Naive thymus-derived CD4-positive, alpha-beta T cell (primary cell): Measurements from ENCODE around the gene ARID3C. TPM values are rescaled to one million over a fixed set of nuclear protein-coding genes. Genes with fewer than 3 reads are reported as not detected.

ENCODE experiments used
- ATAC-seq: fragments of 150-1000 bp; cut with Tn5 transposase; 2 replicates; pipeline ENCODE4 v1.10.0; 2021; ENCODE audit warnings: mild to moderate bottlenecking, moderate library complexity
- CTCF ChIA-PET: fragments of 350-600 bp; sonication (Branson Sonifier 250); formaldehyde crosslinking; loops from one replicate; lab custom pipeline; 2021; ENCODE audit warnings: antibody characterized with exemption; lab: Charles Lee
- POLR2A ChIA-PET: fragments of 350-600 bp; sonication (Branson Sonifier 250); formaldehyde crosslinking; loops from one replicate; lab custom pipeline; 2021; ENCODE audit warnings: antibody characterized with exemption, inconsistent platforms; lab: Charles Lee
- DNase-seq, 9 donors: peaks; one replicate each; pipeline versions ENCODE4 v3.0.0 to v3.0.0-alpha.2; 2020 to 2022; ENCODE audit warnings: mixed read lengths in 1 of 9
- H3K27ac ChIP-seq: one replicate; pipeline ENCODE4 v1.7.0; 2013; ENCODE audit warnings: mild to moderate bottlenecking, low read depth, low read length, moderate library complexity
- H3K27me3 ChIP-seq, 2 donors: one replicate each; pipeline ENCODE4 v1.7.0; 2013; ENCODE audit warnings: low read length in 2 of 2, mild to moderate bottlenecking in 2 of 2, moderate library complexity in 2 of 2; ENCODE audit not compliant: control insufficient read depth in 2 of 2, insufficient read depth in 2 of 2
- H3K36me3 ChIP-seq, 3 experiments: 1 replicate in 2 of 3; 2 replicates in 1 of 3; pipeline ENCODE4 v1.7.0; 2013; ENCODE audit warnings: low read length in 3 of 3, mild to moderate bottlenecking in 3 of 3, moderate library complexity in 1 of 3; ENCODE audit not compliant: insufficient read depth in 3 of 3, control insufficient read depth in 2 of 3
- H3K4me1 ChIP-seq, 2 donors: one replicate each; pipeline ENCODE4 v1.7.0; 2013; ENCODE audit warnings: low read length in 2 of 2, mild to moderate bottlenecking in 2 of 2, moderate library complexity in 1 of 2; ENCODE audit not compliant: control insufficient read depth in 2 of 2, insufficient read depth in 2 of 2
- H3K4me3 ChIP-seq: 2 replicates; pipeline ENCODE4 v1.7.0; 2013; ENCODE audit warnings: mild to moderate bottlenecking, low read length
- H3K9me3 ChIP-seq, 3 experiments: 1 replicate in 2 of 3; 2 replicates in 1 of 3; pipeline ENCODE4 v1.7.0; 2013; ENCODE audit warnings: low read length in 3 of 3; ENCODE audit not compliant: control insufficient read depth in 2 of 3
- H3K27ac Mint-ChIP-seq, 9 donors: one replicate each; pipeline ENCODE4 v1.8.0; 2020 to 2022; ENCODE audit warnings: mixed read lengths in 9 of 9, mild to moderate bottlenecking in 8 of 9, moderate library complexity in 5 of 9, inconsistent platforms in 2 of 9
- H3K27me3 Mint-ChIP-seq, 5 donors: one replicate each; pipeline ENCODE4 v1.8.0; 2021 to 2022; ENCODE audit warnings: mixed read lengths in 5 of 5, mild to moderate bottlenecking in 1 of 5
- H3K36me3 Mint-ChIP-seq, 5 donors: one replicate each; pipeline ENCODE4 v1.8.0; 2020 to 2022; ENCODE audit warnings: mixed read lengths in 5 of 5, mild to moderate bottlenecking in 3 of 5, inconsistent platforms in 1 of 5
- H3K4me1 Mint-ChIP-seq, 7 donors: one replicate each; pipeline ENCODE4 v1.8.0; 2020 to 2022; ENCODE audit warnings: mixed read lengths in 7 of 7, mild to moderate bottlenecking in 3 of 7, inconsistent platforms in 1 of 7
- H3K4me3 Mint-ChIP-seq, 10 donors: one replicate each; pipeline ENCODE4 v1.8.0; 2020 to 2022; ENCODE audit warnings: mild to moderate bottlenecking in 10 of 10, mixed read lengths in 10 of 10, moderate library complexity in 6 of 10, inconsistent platforms in 2 of 10
- H3K9me3 Mint-ChIP-seq, 11 donors: one replicate each; pipeline ENCODE4 v1.8.0; 2020 to 2022; ENCODE audit warnings: mixed read lengths in 11 of 11, mild to moderate bottlenecking in 4 of 11, inconsistent platforms in 1 of 11, moderate library complexity in 1 of 11
- intact Hi-C, 2 donors: fragments of 100-400 bp; cut with micrococcal nuclease; formaldehyde crosslinking; loops; one replicate each; pipeline ENCODE4 v1.15.1; 2023
- polyA plus RNA-seq, 2 donors: library from polyadenylated mRNA; unstranded; fragments of 300-500 nt; fragmentation: Illumina TruSeq; gene quantifications; one replicate each; pipeline ENCODE4 v1.2.3, GENCODE V29; 2021
- total RNA-seq, 6 experiments: library from RNA in 5 of 6; stranded (reverse) in 5 of 6; gene quantifications; 1 replicate in 5 of 6; 2 replicates in 1 of 6; pipeline ENCODE4 v1.2.3 and lab custom pipeline; 2021 to 2026

Gene ARID3C
- total RNA-seq: under 1 TPM in 2 of 5 experiments, not detected in 3; 0.27 to 0.36 TPM
- polyA plus RNA-seq: not detected
- total RNA-seq (lab: John Stamatoyannopoulos, UW): not detected

DNA sequence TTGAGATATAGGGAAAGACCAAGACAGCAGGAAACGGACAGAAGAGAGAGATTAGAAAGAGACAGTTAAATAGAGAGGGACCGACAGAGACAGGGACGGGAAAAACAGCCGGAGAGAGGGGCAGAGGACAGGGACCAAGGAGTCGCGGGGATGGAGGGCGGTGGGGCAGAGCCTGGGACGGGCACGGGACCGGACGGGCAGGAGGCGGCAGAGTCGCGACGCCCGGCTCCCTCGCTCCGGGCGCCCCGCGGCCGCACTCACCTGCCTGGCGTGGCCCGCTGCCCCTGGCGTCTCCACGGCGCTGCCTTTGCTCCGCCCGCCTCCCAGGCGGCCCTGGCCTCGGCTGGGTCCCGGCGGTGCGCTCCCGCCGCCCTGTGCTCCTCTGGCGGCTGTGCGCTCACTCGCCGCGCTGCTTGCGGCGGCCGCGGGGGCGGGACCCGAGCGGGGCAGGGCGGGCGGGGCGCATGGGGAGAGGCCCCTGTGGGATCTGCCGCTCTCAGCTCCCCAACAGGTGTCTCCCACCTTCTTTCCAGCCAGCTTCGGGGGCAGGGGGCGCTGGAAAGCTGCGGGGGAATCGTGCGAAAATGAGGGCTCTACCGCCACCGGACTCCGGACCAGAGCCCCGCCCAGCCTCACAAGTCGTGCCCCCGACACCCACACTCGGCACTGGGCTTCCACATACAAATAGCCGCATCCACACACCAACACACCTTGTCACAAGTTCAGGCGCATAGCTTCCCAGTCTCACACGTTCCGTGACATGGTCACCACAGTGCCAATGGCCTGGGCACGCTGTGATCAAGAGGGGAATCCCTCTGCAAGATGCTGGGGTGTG is at the start of gene ARID3C:
TSS of gene ARID3C (minus strand) at position 411 of the 835 bp plus-strand sequence. CDS start 1,052 bp downstream, outside the sequence.
- no peaks in the 10 kb centered on the region for H3K36me3 ChIP-seq
- H3K4me3 ChIP-seq: peak within 1 kb of the TSS; percentile 55
- intact Hi-C loops: no loop called here
- peaks cover 15 to 43% of the 10 kb centered on the region in 2 donors for H3K27me3 ChIP-seq
- H3K4me1 ChIP-seq: peaks cover 9 to 17% of the 10 kb centered on the region in 2 donors
- CTCF ChIA-PET: no interaction called here
- POLR2A ChIA-PET: interaction anchor here (0.5 to 2.7 kb wide), 6 partner anchors 8 to 1247 kb away, joined by 3 to 7 read pairs (median 4); partner anchors contain the start of genes DCTN3, RPP25L and SIGMAR1
- Mint-ChIP-seq H3K27ac (peak within 1 kb of the TSS in 5 of 9 donors; percentile 26 to 69 (median 60)), H3K27me3 (peaks cover 41 to 67% (median 56%) of the 10 kb centered on the region in 5 donors), H3K4me3 (peak within 1 kb of the TSS; percentile 81 to 96 (median 90)), H3K36me3 (peaks cover 0 to 5% (median 4%) of the 10 kb centered on the region in 5 donors), H3K9me3 (peaks cover 0 to 1% (median 0%) of the 10 kb centered on the region in 11 donors), H3K4me1 (peaks cover 15 to 39% (median 21%) of the 10 kb centered on the region in 7 donors)
- H3K9me3 ChIP-seq: no peaks in the 10 kb centered on the region
- no peak within 1 kb of the TSS for H3K27ac ChIP-seq
- ATAC-seq (peak; percentile 83), DNase-seq (peak in 4 of 9 donors; percentile 27 to 61 (median 32))

GRCh38 chr9:34675869-34676268 is 47.0 kb upstream of the ARID3C start:
- ATAC-seq (no peak), DNase-seq (no peak)
- ChIA-PET POLR2A (interaction anchor here (1.2 kb wide), 1 partner anchor 38 kb away, joined by 5 read pairs; the partner anchor contains the start of gene SIGMAR1), CTCF (interaction anchor here (1.1 to 1.9 kb wide), 3 partner anchors 10 to 27 kb away, joined by 5 to 9 read pairs (median 5); a partner anchor contains a TSS)
- H3K36me3 Mint-ChIP-seq: peaks cover 0 to 8% (median 2%) of the 10 kb centered on the region in 5 donors
- Histone ChIP-seq H3K36me3 (no peaks in the 10 kb centered on the region), H3K4me3 (no peak overlapping the region), H3K27ac (no peak overlapping the region), H3K4me1 (no peaks in the 10 kb centered on the region), H3K9me3 (no peaks in the 10 kb centered on the region), H3K27me3 (no peaks in the 10 kb centered on the region)
- no peaks in the 10 kb centered on the region for H3K27me3 Mint-ChIP-seq
- intact Hi-C loops: loop anchor here (1.0 kb wide), 1 partner anchor 26 kb away; no protein-coding TSS in a partner anchor
- H3K4me3 Mint-ChIP-seq: no peak overlapping the region
- peaks cover 0 to 5% (median 2%) of the 10 kb centered on the region in 11 donors for H3K9me3 Mint-ChIP-seq
- peaks cover 0 to 7% (median 4%) of the 10 kb centered on the region in 7 donors for H3K4me1 Mint-ChIP-seq
- H3K27ac Mint-ChIP-seq: no peak overlapping the region

GRCh38 chr9:34675048-34675714 is 46.3 kb upstream of the ARID3C start:
- no peak overlapping the region for H3K27ac ChIP-seq
- POLR2A ChIA-PET: interaction anchor here (1.2 kb wide), 1 partner anchor 38 kb away, joined by 5 read pairs; the partner anchor contains the start of gene SIGMAR1
- H3K27me3 Mint-ChIP-seq: no peaks in the 10 kb centered on the region
- H3K4me3 ChIP-seq: no peak overlapping the region
- peak overlapping the region in 2 of 9 donors; percentile 44 to 51 for H3K27ac Mint-ChIP-seq
- no peaks in the 10 kb centered on the region for H3K36me3 ChIP-seq
- intact Hi-C loops: loop anchor here (1.0 kb wide), 1 partner anchor 27 kb away; no protein-coding TSS in a partner anchor
- H3K4me1 Mint-ChIP-seq: peaks cover 0 to 7% (median 4%) of the 10 kb centered on the region in 7 donors
- H3K9me3 Mint-ChIP-seq: peaks cover 0 to 10% (median 3%) of the 10 kb centered on the region in 11 donors
- H3K36me3 Mint-ChIP-seq: peaks cover 0 to 14% (median 4%) of the 10 kb centered on the region in 5 donors
- CTCF ChIA-PET: interaction anchor here (0.7 to 1.9 kb wide), 4 partner anchors 10 to 28 kb away, joined by 3 to 9 read pairs (median 5); a partner anchor contains a TSS
- no peak overlapping the region for H3K4me3 Mint-ChIP-seq
- ATAC-seq (peak; percentile 90), DNase-seq (peak in 7 of 9 donors; percentile 24 to 53 (median 38))
- H3K27me3 ChIP-seq: no peaks in the 10 kb centered on the region
- peaks cover 0 to 4% (median 0%) of the 10 kb centered on the region in 3 experiments for H3K9me3 ChIP-seq
- no peaks in the 10 kb centered on the region for H3K4me1 ChIP-seq

- Histone ChIP-seq H3K4me1 (no peaks in the 10 kb centered on the region), H3K27me3 (no peaks in the 10 kb centered on the region), H3K36me3 (peaks cover 0 to 3% (median 0%) of the 10 kb centered on the region in 3 experiments), H3K9me3 (peaks cover 0 to 10% (median 0%) of the 10 kb centered on the region in 3 experiments), H3K27ac (no peak overlapping the region), H3K4me3 (no peak overlapping the region)
- ChIA-PET CTCF (interaction anchor here (0.7 to 1.9 kb wide), 4 partner anchors 9 to 28 kb away, joined by 3 to 9 read pairs (median 4); a partner anchor contains a TSS), POLR2A (no interaction called here)
- H3K27me3 Mint-ChIP-seq: no peaks in the 10 kb centered on the region
- H3K4me1 Mint-ChIP-seq: peaks cover 0 to 7% (median 4%) of the 10 kb centered on the region in 7 donors
- H3K4me3 Mint-ChIP-seq: no peak overlapping the region
- DNase-seq (no peak), ATAC-seq (no peak)
- peaks cover 0 to 17% (median 7%) of the 10 kb centered on the region in 11 donors for H3K9me3 Mint-ChIP-seq
- H3K27ac Mint-ChIP-seq: no peak overlapping the region
- intact Hi-C loops: no loop called here
- H3K36me3 Mint-ChIP-seq: peaks cover 0 to 19% (median 8%) of the 10 kb centered on the region in 5 donors
These were observed 45.6 kb upstream of the ARID3C start for GRCh38 chr9:34674440-34674839.

DNA sequence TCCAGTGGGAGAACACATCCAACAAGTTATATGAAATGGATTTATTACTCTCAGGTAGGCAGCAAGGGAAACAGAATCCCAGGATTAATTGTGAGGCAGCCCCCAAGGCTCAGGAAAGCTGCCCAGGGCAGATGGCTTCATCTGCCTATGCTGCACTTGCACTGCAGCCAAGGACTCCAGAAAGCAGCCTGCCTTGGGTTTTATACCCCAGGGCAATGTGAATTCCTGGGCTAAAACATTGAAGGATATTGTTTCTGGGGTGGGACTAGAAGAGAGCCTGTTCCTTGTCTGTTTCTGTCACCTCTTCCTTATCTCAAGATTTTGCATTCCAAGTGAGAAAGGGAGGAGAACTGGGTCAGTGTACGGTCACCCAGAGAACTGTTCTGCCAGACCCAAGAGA is 42.4 kb upstream of the ARID3C start:
- H3K27ac Mint-ChIP-seq: no peak overlapping the region
- ChIA-PET POLR2A (interaction anchor here (1.1 kb wide), 1 partner anchor 25 kb away, joined by 3 read pairs; the partner anchor contains the start of gene GALT), CTCF (no interaction called here)
- peaks cover 0 to 23% (median 13%) of the 10 kb centered on the region in 11 donors for H3K9me3 Mint-ChIP-seq
- no peak for ATAC-seq
- DNase-seq: no peak
- no peaks in the 10 kb centered on the region for H3K27me3 ChIP-seq
- peaks cover 0 to 32% (median 21%) of the 10 kb centered on the region in 5 donors for H3K36me3 Mint-ChIP-seq
- peaks cover 6 to 16% (median 11%) of the 10 kb centered on the region in 7 donors for H3K4me1 Mint-ChIP-seq
- peaks cover under 1 to 2% of the 10 kb centered on the region in 2 donors for H3K4me1 ChIP-seq
- no peaks in the 10 kb centered on the region for H3K27me3 Mint-ChIP-seq
- H3K4me3 ChIP-seq: no peak overlapping the region
- intact Hi-C loops: no loop called here
- H3K9me3 ChIP-seq: peaks cover 0 to 13% (median 0%) of the 10 kb centered on the region in 3 experiments
- no peak overlapping the region for H3K4me3 Mint-ChIP-seq
- peaks cover 0 to 5% (median 0%) of the 10 kb centered on the region in 3 experiments for H3K36me3 ChIP-seq
- H3K27ac ChIP-seq: no peak overlapping the region
